ENCODE data around the gene SERPINA1. TPM values are rescaled to one million over a fixed set of nuclear protein-coding genes. Genes with fewer than 3 reads are reported as not detected.

The SERPINA1 gene
- total RNA-seq, 1 experiment from 2014 or later: 235 TPM

GRCh38 chr14:94379291-94380224 lies 8.8 kb downstream of the SERPINA1 start:
- no peaks in the 10 kb centered on the region for H3K9me3 Mint-ChIP-seq (ENCODE audit: low read depth, unreplicated experiment)
- H3K4me3 Mint-ChIP-seq (ENCODE audit: low read depth, unreplicated experiment): no peak overlapping the region
- CTCF ChIA-PET: no interaction called here
- TF ChIP-seq CTCF (IDR thresholded peaks at IDR 0.05; ENCODE audit: unreplicated experiment): no peak
- no peak overlapping the region for H3K27ac Mint-ChIP-seq (ENCODE audit: unreplicated experiment)
- no TSS peak for BruUV-seq (replicated peaks)
- H3K36me3 Mint-ChIP-seq (ENCODE audit: insufficient read depth, unreplicated experiment): no peaks in the 10 kb centered on the region
- no peaks in the 10 kb centered on the region for H3K27me3 Mint-ChIP-seq (ENCODE audit: unreplicated experiment)
- DNase-seq: no peak
- H3K4me1 Mint-ChIP-seq (ENCODE audit: low read depth, unreplicated experiment): peaks cover 8% of the 10 kb centered on the region
- intact Hi-C loops (cut with micrococcal nuclease; ENCODE audit: unreplicated experiment): no loop called here

- BruUV-seq (replicated peaks): no TSS peak
- TF ChIP-seq CTCF (IDR thresholded peaks at IDR 0.05; ENCODE audit: unreplicated experiment): no peak
These were observed 9.7 kb downstream of the SERPINA1 start for GRCh38 chr14:94378527-94379290.

GRCh38 chr14:94377866-94378470 lies 10.4 kb downstream of the SERPINA1 start:
- Mint-ChIP-seq H3K4me1 (ENCODE audit: low read depth, unreplicated experiment) (peaks cover 20% of the 10 kb centered on the region), H3K36me3 (ENCODE audit: insufficient read depth, unreplicated experiment) (no peaks in the 10 kb centered on the region), H3K4me3 (ENCODE audit: low read depth, unreplicated experiment) (no peak overlapping the region), H3K27ac (ENCODE audit: unreplicated experiment) (no peak overlapping the region), H3K27me3 (ENCODE audit: unreplicated experiment) (no peaks in the 10 kb centered on the region), H3K9me3 (ENCODE audit: low read depth, unreplicated experiment) (no peaks in the 10 kb centered on the region)
- TF ChIP-seq CTCF (IDR thresholded peaks at IDR 0.05; ENCODE audit: unreplicated experiment): no peak
- BruUV-seq (replicated peaks): no TSS peak
- intact Hi-C loops (cut with micrococcal nuclease; ENCODE audit: unreplicated experiment): no loop called here
- DNase-seq: no peak
- CTCF ChIA-PET: no interaction called here

More at GRCh38 chr14:94378527-94379290, 9.7 kb downstream of the SERPINA1 start:
- CTCF ChIA-PET: no interaction called here
- Mint-ChIP-seq H3K4me3 (ENCODE audit: low read depth, unreplicated experiment) (no peak overlapping the region), H3K4me1 (ENCODE audit: low read depth, unreplicated experiment) (peaks cover 14% of the 10 kb centered on the region), H3K27ac (ENCODE audit: unreplicated experiment) (no peak overlapping the region), H3K9me3 (ENCODE audit: low read depth, unreplicated experiment) (no peaks in the 10 kb centered on the region), H3K27me3 (ENCODE audit: unreplicated experiment) (no peaks in the 10 kb centered on the region), H3K36me3 (ENCODE audit: insufficient read depth, unreplicated experiment) (no peaks in the 10 kb centered on the region)
- intact Hi-C loops (cut with micrococcal nuclease; ENCODE audit: unreplicated experiment): no loop called here
- DNase-seq: no peak

- Mint-ChIP-seq H3K36me3 (ENCODE audit: insufficient read depth, unreplicated experiment) (no peaks in the 10 kb centered on the region), H3K27me3 (ENCODE audit: unreplicated experiment) (no peaks in the 10 kb centered on the region), H3K9me3 (ENCODE audit: low read depth, unreplicated experiment) (no peaks in the 10 kb centered on the region), H3K27ac (ENCODE audit: unreplicated experiment) (peak overlapping the region; percentile 6), H3K4me1 (ENCODE audit: low read depth, unreplicated experiment) (peaks cover 20% of the 10 kb centered on the region), H3K4me3 (ENCODE audit: low read depth, unreplicated experiment) (no peak overlapping the region)
- no peak for DNase-seq
- CTCF ChIA-PET: no interaction called here
- no TSS peak for BruUV-seq (replicated peaks)
- intact Hi-C loops (cut with micrococcal nuclease; ENCODE audit: unreplicated experiment): no loop called here
- TF ChIP-seq CTCF (IDR thresholded peaks at IDR 0.05; ENCODE audit: unreplicated experiment): no peak
These were observed 11.2 kb downstream of the SERPINA1 start for GRCh38 chr14:94376976-94377865.
